ENCODE measurements around the gene PDK2.

The PDK2 gene

GRCh38 chr17:50137042-50137441 is 41.9 kb downstream of the PDK2 start:
- H3K4me1 Mint-ChIP-seq = peaks cover 62% of the 10 kb centered on the region
- no peak for ATAC-seq
- H3K4me3 Mint-ChIP-seq = no peak overlapping the region
- H3K27me3 Mint-ChIP-seq = no peaks in the 10 kb centered on the region
- peaks cover 85% of the 10 kb centered on the region for H3K36me3 Mint-ChIP-seq
- peak overlapping the region; percentile 60 for H3K27ac Mint-ChIP-seq
- H3K9me3 Mint-ChIP-seq = no peaks in the 10 kb centered on the region

- H3K9me3 Mint-ChIP-seq = no peaks in the 10 kb centered on the region
- no peak overlapping the region for H3K4me3 Mint-ChIP-seq
- no peak for ATAC-seq
- H3K27ac Mint-ChIP-seq = peak overlapping the region; percentile 53
- H3K36me3 Mint-ChIP-seq = peaks cover 93% of the 10 kb centered on the region
- H3K27me3 Mint-ChIP-seq = no peaks in the 10 kb centered on the region
- peaks cover 69% of the 10 kb centered on the region for H3K4me1 Mint-ChIP-seq
Measured at GRCh38 chr17:50139185-50139783, 44.1 kb downstream of the PDK2 start.

GRCh38 chr17:50139950-50140885 is 45.1 kb downstream of the PDK2 start:
- peak; percentile 83 for ATAC-seq
- Mint-ChIP-seq H3K4me3 (peak overlapping the region; percentile 15), H3K4me1 (peaks cover 78% of the 10 kb centered on the region), H3K36me3 (peaks cover 98% of the 10 kb centered on the region), H3K27me3 (no peaks in the 10 kb centered on the region), H3K27ac (peak overlapping the region; percentile 53), H3K9me3 (no peaks in the 10 kb centered on the region)

GRCh38 chr17:50141026-50141744 is 46.0 kb downstream of the PDK2 start:
- ATAC-seq = no peak

GRCh38 chr17:50141745-50142110 is 46.6 kb downstream of the PDK2 start:
- peak; percentile 37 for ATAC-seq
- peak overlapping the region; percentile 47 for H3K4me3 Mint-ChIP-seq
- H3K27me3 Mint-ChIP-seq = no peaks in the 10 kb centered on the region
- peaks cover 96% of the 10 kb centered on the region for H3K36me3 Mint-ChIP-seq
- H3K27ac Mint-ChIP-seq = peak overlapping the region; percentile 53
- no peaks in the 10 kb centered on the region for H3K9me3 Mint-ChIP-seq
- H3K4me1 Mint-ChIP-seq = peaks cover 88% of the 10 kb centered on the region

More at GRCh38 chr17:50141026-50141744, 46.0 kb downstream of the PDK2 start:
- Mint-ChIP-seq H3K27ac (peak overlapping the region; percentile 53), H3K9me3 (no peaks in the 10 kb centered on the region), H3K4me3 (peak overlapping the region; percentile 47), H3K27me3 (no peaks in the 10 kb centered on the region), H3K4me1 (peaks cover 88% of the 10 kb centered on the region), H3K36me3 (peaks cover 98% of the 10 kb centered on the region)

- H3K27me3 Mint-ChIP-seq = no peaks in the 10 kb centered on the region
- peaks cover 95% of the 10 kb centered on the region for H3K36me3 Mint-ChIP-seq
- peak overlapping the region; percentile 93 for H3K27ac Mint-ChIP-seq
- H3K4me3 Mint-ChIP-seq = peak overlapping the region; percentile 99
- no peaks in the 10 kb centered on the region for H3K9me3 Mint-ChIP-seq
- ATAC-seq = no peak
- peaks cover 85% of the 10 kb centered on the region for H3K4me1 Mint-ChIP-seq
Measured at GRCh38 chr17:50143461-50144176, 48.5 kb downstream of the PDK2 start.

GRCh38 chr17:50144355-50144754 is 49.2 kb downstream of the PDK2 start:
- peaks cover 93% of the 10 kb centered on the region for H3K36me3 Mint-ChIP-seq
- no peak for ATAC-seq

GRCh38 chr17:50144845-50145531 is 49.8 kb downstream of the PDK2 start:
- Mint-ChIP-seq H3K9me3 (no peaks in the 10 kb centered on the region), H3K27ac (peak overlapping the region; percentile 93), H3K4me1 (peaks cover 76% of the 10 kb centered on the region), H3K27me3 (no peaks in the 10 kb centered on the region), H3K36me3 (peaks cover 87% of the 10 kb centered on the region), H3K4me3 (peak overlapping the region; percentile 99)
- no peak for ATAC-seq

More at GRCh38 chr17:50144355-50144754, 49.2 kb downstream of the PDK2 start:
- H3K4me3 Mint-ChIP-seq = peak overlapping the region; percentile 99
- no peaks in the 10 kb centered on the region for H3K27me3 Mint-ChIP-seq
- peak overlapping the region; percentile 93 for H3K27ac Mint-ChIP-seq
- peaks cover 82% of the 10 kb centered on the region for H3K4me1 Mint-ChIP-seq
- H3K9me3 Mint-ChIP-seq = no peaks in the 10 kb centered on the region

GRCh38 chr17:50145532-50146229 is 50.5 kb downstream of the PDK2 start:
- Mint-ChIP-seq H3K9me3 (no peaks in the 10 kb centered on the region), H3K27ac (peak overlapping the region; percentile 93)
- ATAC-seq = no peak

GRCh38 chr17:50146230-50146926 is 51.2 kb downstream of the PDK2 start:
- peak overlapping the region; percentile 93 for H3K27ac Mint-ChIP-seq
- peaks cover 73% of the 10 kb centered on the region for H3K36me3 Mint-ChIP-seq
- ATAC-seq = no peak
- H3K27me3 Mint-ChIP-seq = no peaks in the 10 kb centered on the region
- H3K9me3 Mint-ChIP-seq = no peaks in the 10 kb centered on the region
- H3K4me1 Mint-ChIP-seq = peaks cover 62% of the 10 kb centered on the region
- peak overlapping the region; percentile 99 for H3K4me3 Mint-ChIP-seq

More at GRCh38 chr17:50145532-50146229, 50.5 kb downstream of the PDK2 start:
- Mint-ChIP-seq H3K4me1 (peaks cover 69% of the 10 kb centered on the region), H3K36me3 (peaks cover 80% of the 10 kb centered on the region), H3K4me3 (peak overlapping the region; percentile 99), H3K27me3 (no peaks in the 10 kb centered on the region)

- peak overlapping the region; percentile 93 for H3K27ac Mint-ChIP-seq
- H3K4me3 Mint-ChIP-seq = peak overlapping the region; percentile 99
- H3K27me3 Mint-ChIP-seq = no peaks in the 10 kb centered on the region
- H3K4me1 Mint-ChIP-seq = peaks cover 58% of the 10 kb centered on the region
- H3K9me3 Mint-ChIP-seq = no peaks in the 10 kb centered on the region
- ATAC-seq = no peak
- peaks cover 66% of the 10 kb centered on the region for H3K36me3 Mint-ChIP-seq
Measured at GRCh38 chr17:50146927-50147665, 51.9 kb downstream of the PDK2 start.

- ATAC-seq = peak; percentile 2
- peaks cover 59% of the 10 kb centered on the region for H3K36me3 Mint-ChIP-seq
- H3K4me1 Mint-ChIP-seq = peaks cover 55% of the 10 kb centered on the region
Measured at GRCh38 chr17:50147841-50148225, 52.7 kb downstream of the PDK2 start.

More at GRCh38 chr17:50147841-50148225, 52.7 kb downstream of the PDK2 start:
- Mint-ChIP-seq H3K9me3 (no peaks in the 10 kb centered on the region), H3K27ac (peak overlapping the region; percentile 93), H3K4me3 (peak overlapping the region; percentile 99), H3K27me3 (no peaks in the 10 kb centered on the region)
